H7 (cell line): ENCODE data around the gene PIK3C2G. TPM values are rescaled to one million over a fixed set of nuclear protein-coding genes. Genes with fewer than 3 reads are reported as not detected.

ENCODE experiments used
- DNase-seq: peaks from one replicate; pipeline ENCODE4 v3.0.0; 2012
- H3K27me3 ChIP-seq: 2 replicates; pipeline ENCODE4 v1.6.0; 2011; ENCODE audit warnings: mild to moderate bottlenecking, low read length; ENCODE audit not compliant: control insufficient read depth, insufficient read depth
- H3K36me3 ChIP-seq: replicated peaks from 2 replicates; pipeline ENCODE4 v1.5.1; 2011; ENCODE audit warnings: low read length; ENCODE audit not compliant: control insufficient read depth, insufficient read depth
- H3K4me3 ChIP-seq: 2 replicates; pipeline ENCODE4 v1.5.1; 2011; ENCODE audit warnings: low read depth, mild to moderate bottlenecking, control low read depth, low read length, moderate library complexity; ENCODE audit not compliant: insufficient read depth
- total RNA-seq: library from RNA; depleted of rRNA; stranded (reverse); fragments of >200 nt; shearing (Covaris generic); gene quantifications from 2 replicates; pipeline ENCODE4 v1.2.3, GENCODE V29; 2014

PIK3C2G gene
- total RNA-seq, 1 experiment from 2014 or later, result not detected

GRCh38 chr12:18391151-18391550, 129.8 kb downstream of the PIK3C2G start:
- H3K36me3 ChIP-seq, result no peaks in the 10 kb centered on the region
- H3K4me3 ChIP-seq, result no peak overlapping the region
- no peak for DNase-seq
- H3K27me3 ChIP-seq, result no peaks in the 10 kb centered on the region

GRCh38 chr12:18394742-18395141, 133.4 kb downstream of the PIK3C2G start:
- no peak for DNase-seq
- H3K27me3 ChIP-seq, result no peaks in the 10 kb centered on the region
- H3K4me3 ChIP-seq, result no peak overlapping the region
- H3K36me3 ChIP-seq, result no peaks in the 10 kb centered on the region

GRCh38 chr12:18400186-18400585, 138.9 kb downstream of the PIK3C2G start:
- Histone ChIP-seq H3K4me3 (no peak overlapping the region), H3K27me3 (no peaks in the 10 kb centered on the region), H3K36me3 (no peaks in the 10 kb centered on the region)
- no peak for DNase-seq

- Histone ChIP-seq H3K4me3 (no peak overlapping the region), H3K36me3 (no peaks in the 10 kb centered on the region)
Observed at GRCh38 chr12:18402872-18403611, 141.7 kb downstream of the PIK3C2G start.

GRCh38 chr12:18411453-18411852, 150.1 kb downstream of the PIK3C2G start:
- no peaks in the 10 kb centered on the region for H3K36me3 ChIP-seq
- H3K27me3 ChIP-seq, result no peaks in the 10 kb centered on the region
- DNase-seq, result no peak
- H3K4me3 ChIP-seq, result no peak overlapping the region

More at GRCh38 chr12:18402872-18403611, 141.7 kb downstream of the PIK3C2G start:
- no peak for DNase-seq
- no peaks in the 10 kb centered on the region for H3K27me3 ChIP-seq

- no peaks in the 10 kb centered on the region for H3K27me3 ChIP-seq
- no peak for DNase-seq
- H3K4me3 ChIP-seq, result no peak overlapping the region
- no peaks in the 10 kb centered on the region for H3K36me3 ChIP-seq
Observed at GRCh38 chr12:18414671-18415070, 153.4 kb downstream of the PIK3C2G start.

- no peak for DNase-seq
- no peak overlapping the region for H3K4me3 ChIP-seq
- no peaks in the 10 kb centered on the region for H3K36me3 ChIP-seq
Observed at GRCh38 chr12:18415227-18415626, 153.9 kb downstream of the PIK3C2G start.

GRCh38 chr12:18416412-18416811, 155.1 kb downstream of the PIK3C2G start:
- H3K4me3 ChIP-seq, result no peak overlapping the region
- DNase-seq, result no peak
- no peaks in the 10 kb centered on the region for H3K27me3 ChIP-seq
- H3K36me3 ChIP-seq, result no peaks in the 10 kb centered on the region

More at GRCh38 chr12:18415227-18415626, 153.9 kb downstream of the PIK3C2G start:
- H3K27me3 ChIP-seq, result no peaks in the 10 kb centered on the region

GRCh38 chr12:18419311-18419710, 158.0 kb downstream of the PIK3C2G start:
- H3K4me3 ChIP-seq, result no peak overlapping the region
- H3K36me3 ChIP-seq, result no peaks in the 10 kb centered on the region
- H3K27me3 ChIP-seq, result no peaks in the 10 kb centered on the region
- no peak for DNase-seq

- H3K27me3 ChIP-seq, result no peaks in the 10 kb centered on the region
- no peak overlapping the region for H3K4me3 ChIP-seq
- no peak for DNase-seq
- H3K36me3 ChIP-seq, result no peaks in the 10 kb centered on the region
Observed at GRCh38 chr12:18421867-18422266, 160.5 kb downstream of the PIK3C2G start.

- H3K27me3 ChIP-seq, result no peaks in the 10 kb centered on the region
- no peak overlapping the region for H3K4me3 ChIP-seq
- no peak for DNase-seq
- no peaks in the 10 kb centered on the region for H3K36me3 ChIP-seq
Observed at GRCh38 chr12:18422871-18423270, 161.6 kb downstream of the PIK3C2G start.

GRCh38 chr12:18424857-18425256, 163.5 kb downstream of the PIK3C2G start:
- no peaks in the 10 kb centered on the region for H3K36me3 ChIP-seq
- no peak for DNase-seq
- no peak overlapping the region for H3K4me3 ChIP-seq
- H3K27me3 ChIP-seq, result no peaks in the 10 kb centered on the region

- Histone ChIP-seq H3K27me3 (no peaks in the 10 kb centered on the region), H3K4me3 (no peak overlapping the region), H3K36me3 (no peaks in the 10 kb centered on the region)
- DNase-seq, result no peak
Observed at GRCh38 chr12:18427520-18427919, 166.2 kb downstream of the PIK3C2G start.

- Histone ChIP-seq H3K27me3 (no peaks in the 10 kb centered on the region), H3K4me3 (no peak overlapping the region), H3K36me3 (no peaks in the 10 kb centered on the region)
- no peak for DNase-seq
Observed at GRCh38 chr12:18428416-18428815, 167.1 kb downstream of the PIK3C2G start.

GRCh38 chr12:18429366-18429765, 168.0 kb downstream of the PIK3C2G start:
- no peaks in the 10 kb centered on the region for H3K27me3 ChIP-seq
- DNase-seq, result no peak
- no peaks in the 10 kb centered on the region for H3K36me3 ChIP-seq
- no peak overlapping the region for H3K4me3 ChIP-seq
